ENCODE data around the gene CCDC187.

The CCDC187 gene

GRCh38 chr9:136225748-136226679, 77.9 kb downstream of the CCDC187 start:
- no peak for DNase-seq (ENCODE audit: low read depth, low spot score)

DNA sequence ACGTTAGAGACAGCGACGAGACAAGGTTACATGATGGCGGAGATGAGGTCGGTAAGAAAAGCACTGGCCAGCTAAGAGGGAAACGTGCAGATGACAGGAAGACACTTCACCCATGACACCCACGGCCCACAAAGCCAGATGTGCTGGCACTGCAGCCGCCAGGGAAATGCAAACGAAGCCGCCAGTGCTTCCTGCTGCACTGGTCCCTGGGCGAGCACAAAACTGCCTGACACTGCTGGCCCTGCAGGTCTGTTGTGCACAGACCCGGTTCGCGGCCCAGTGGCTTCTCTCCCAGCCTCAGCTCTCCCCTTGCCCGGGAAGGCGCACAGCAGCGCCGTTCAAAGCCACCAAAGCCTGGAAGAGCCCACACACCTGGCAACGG, 78.5 kb downstream of the CCDC187 start:
- no peak for DNase-seq (ENCODE audit: low read depth, low spot score)

DNA sequence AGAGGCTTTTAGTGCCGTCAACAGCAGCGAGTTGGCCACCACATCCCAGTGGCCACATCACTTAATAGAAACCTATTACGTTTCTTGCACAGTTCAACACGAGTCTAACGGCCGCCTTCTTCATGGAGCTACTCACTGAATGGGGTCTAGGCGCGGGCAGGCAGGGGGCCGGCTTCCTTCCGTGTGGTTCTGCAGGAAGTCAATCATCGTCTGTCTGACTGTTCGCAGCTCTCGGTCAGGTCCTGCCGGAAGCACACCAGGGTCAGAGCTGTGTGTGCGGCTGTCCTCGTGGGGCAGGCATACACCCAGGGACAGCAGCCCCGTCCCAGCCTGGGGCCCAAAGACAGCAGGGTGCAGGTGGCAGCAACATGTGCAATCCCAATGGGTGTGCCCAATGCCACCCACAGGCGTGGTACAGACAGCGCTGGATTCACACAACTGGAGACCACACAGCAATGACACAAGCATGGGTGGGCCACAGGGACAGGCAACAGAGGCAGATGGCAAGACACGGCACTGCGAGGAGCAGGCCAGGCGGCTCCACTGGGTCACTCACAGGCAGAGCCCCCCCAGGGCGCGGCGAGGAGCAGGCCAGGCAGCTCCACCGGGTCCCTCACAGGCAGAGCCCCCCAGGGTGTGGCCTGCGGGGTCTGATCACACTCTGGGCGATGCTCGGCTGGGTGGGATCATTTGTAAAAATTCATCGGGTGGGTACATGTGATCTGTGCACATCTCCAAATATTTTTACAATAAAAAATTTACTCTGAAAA, 79.8 kb downstream of the CCDC187 start:
- DNase-seq (ENCODE audit: low read depth, low spot score) = no peak

DNA sequence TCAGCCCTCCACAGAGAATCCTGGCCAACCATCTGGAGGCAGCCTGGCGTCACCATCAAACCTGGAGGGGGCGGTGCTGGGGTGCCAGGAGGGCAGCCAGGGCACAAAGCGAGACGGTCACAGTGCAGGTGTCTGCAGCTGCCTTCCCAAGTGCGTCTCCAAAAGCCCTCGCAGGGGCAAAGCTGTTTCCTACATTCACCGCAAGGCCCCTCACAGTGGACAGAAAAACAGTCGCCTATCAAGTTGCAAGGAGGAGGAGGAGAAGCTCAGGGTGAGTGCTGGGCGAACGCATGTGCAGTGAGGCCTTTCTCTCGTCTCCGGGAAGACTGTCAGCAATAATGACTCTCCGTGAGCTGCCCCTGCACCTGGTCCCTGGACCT, 81.0 kb downstream of the CCDC187 start:
- DNase-seq (ENCODE audit: low read depth, low spot score) = no peak

DNA sequence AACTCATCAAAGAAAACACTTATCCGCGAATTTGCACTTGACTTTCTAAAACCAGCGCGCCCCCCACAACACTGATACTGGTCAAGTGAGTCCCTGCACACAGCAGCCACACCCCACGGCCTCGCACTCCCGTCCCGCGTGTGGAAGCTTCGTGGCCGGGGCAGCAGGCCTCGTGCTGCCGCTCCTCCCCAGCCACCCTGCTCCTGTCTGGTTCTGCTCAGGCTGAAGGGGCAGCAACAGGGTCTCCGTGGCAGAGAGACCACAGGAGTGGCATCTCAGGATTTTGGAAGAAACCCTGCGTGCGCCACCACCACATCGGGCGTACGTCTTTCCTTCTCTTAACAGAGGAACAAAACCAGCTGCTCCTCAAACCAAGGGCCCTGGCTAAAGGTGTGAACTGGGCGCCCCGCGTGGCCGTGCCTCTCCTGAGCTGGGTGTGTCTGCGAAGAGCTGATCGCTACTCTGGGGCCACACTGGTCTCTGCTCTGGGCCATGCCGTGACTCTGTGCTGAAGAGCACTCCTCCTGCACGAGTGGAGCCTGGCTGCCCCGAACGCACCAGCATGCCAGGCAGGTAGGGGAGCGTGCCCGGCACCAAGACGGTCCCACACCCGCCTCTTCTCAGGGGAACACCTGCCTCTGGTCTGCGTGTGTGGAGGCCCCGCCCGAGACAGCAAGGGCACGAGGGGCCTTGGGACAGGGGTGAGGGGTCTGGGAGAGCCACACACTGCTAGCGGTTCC, 81.6 kb downstream of the CCDC187 start:
- no peak for DNase-seq (ENCODE audit: low read depth, low spot score)

DNA sequence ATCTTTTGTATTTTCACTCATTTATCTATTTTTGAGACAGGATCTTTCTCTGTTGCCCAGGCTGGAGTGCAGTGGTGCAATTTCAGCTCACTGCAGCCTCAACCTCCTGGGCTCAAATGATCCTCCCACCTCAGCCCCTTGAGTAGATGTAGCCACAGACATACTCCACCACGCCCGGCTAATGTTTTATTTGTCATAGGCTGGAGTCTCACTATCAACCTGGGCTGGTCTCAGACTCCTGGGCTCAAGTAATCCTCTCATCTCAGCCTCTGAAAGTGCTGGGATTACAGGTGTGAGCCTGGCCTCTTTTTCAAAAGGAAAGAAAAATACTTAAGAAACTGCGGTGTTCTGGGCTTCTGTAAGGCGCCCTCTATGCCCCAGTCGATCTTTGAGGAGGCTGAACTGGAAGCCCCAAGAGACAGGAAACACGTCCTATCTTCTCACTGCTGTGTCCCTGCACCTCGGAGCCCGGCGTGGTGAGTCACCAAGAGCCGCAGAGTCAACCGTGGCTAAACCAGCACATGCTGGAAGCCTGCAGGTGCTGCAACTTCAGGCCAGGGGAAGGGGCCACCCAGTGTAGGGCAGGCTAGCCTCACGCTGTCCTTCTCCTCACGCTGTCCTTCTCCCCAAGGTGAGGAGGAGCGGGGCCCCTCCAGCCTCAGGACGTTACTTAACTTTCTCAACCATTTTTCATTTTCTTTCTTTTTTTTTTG, 83.7 kb downstream of the CCDC187 start:
- no peak for DNase-seq (ENCODE audit: low read depth, low spot score)

GRCh38 chr9:136219276-136219675, 84.6 kb downstream of the CCDC187 start:
- no peak for DNase-seq (ENCODE audit: low read depth, low spot score)

DNA sequence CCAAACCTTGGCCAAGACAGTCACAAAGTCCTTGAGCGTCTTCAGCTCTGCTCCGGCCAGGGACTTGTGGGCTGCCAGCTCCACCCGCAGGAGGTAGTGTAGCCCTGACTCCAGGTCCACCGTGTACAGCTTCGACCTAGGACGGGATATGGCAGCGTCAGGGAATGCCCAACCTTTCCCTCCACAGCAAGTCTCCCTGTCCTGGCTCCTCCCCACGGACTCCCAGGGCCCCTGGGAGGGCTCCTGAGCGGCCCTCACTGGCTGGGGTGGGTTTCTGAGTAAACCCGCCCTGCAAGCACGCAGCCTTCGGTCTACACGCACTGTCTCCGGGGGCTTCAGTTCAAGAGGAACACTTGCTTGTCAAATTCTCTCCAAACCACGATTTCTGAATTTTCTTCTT, 85.2 kb downstream of the CCDC187 start:
- DNase-seq (ENCODE audit: low read depth, low spot score) = no peak

GRCh38 chr9:136218271-136218670, 85.6 kb downstream of the CCDC187 start:
- DNase-seq (ENCODE audit: low read depth, low spot score) = no peak

GRCh38 chr9:136216541-136217244, 87.2 kb downstream of the CCDC187 start:
- DNase-seq (ENCODE audit: low read depth, low spot score) = no peak

DNA sequence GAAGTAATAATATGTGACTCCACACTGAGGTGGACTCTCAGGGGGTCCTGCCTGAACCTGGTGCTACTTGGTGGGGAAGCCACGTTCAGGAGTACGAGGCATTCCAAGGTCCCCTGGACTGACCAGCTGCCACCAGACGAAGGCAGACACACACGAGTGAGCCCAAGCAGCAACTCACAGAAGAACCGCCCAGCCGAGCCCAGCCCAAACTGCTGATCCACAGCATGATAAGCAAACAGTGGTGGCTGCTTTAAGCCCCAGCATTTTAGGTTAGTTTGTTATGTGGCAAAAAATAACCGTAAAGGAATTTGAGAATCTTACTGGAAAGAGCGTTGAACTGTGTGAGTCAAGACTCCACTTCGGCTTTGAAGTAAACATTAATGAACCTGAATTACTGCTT, 90.2 kb downstream of the CCDC187 start:
- DNase-seq (ENCODE audit: low read depth, low spot score) = no peak

DNA sequence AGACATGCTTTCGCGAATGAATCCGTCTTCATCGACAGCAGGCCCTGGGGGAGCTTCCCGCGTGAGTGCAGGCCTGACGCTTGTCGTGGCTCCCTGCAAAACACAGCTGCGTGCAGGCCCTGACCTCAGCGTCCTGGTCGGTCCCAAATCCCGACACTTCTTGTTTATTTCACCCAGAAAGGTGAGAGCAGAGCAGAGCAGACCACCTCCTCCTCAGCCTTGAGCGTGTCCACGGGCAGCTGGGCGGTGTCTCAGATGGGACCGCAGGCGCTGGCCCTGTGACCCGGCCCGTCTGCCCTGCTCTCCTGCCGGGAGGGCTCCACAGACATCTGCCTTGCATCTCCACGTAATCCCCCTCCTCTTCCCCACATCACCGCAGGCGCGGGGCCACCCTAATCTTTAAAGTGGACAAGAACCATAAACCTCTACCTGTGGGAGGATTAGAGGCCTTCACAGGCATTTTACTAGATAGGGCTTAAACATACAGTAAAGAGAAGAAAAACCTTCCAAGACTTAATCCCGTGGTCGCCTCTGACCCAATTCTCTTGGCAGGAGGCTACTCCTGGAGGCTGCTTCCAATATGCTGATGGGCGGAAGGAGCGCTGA, 91.4 kb downstream of the CCDC187 start:
- DNase-seq (ENCODE audit: low read depth, low spot score) = no peak

GRCh38 chr9:136211441-136212344, 92.2 kb downstream of the CCDC187 start:
- no peak for DNase-seq (ENCODE audit: low read depth, low spot score)

DNA sequence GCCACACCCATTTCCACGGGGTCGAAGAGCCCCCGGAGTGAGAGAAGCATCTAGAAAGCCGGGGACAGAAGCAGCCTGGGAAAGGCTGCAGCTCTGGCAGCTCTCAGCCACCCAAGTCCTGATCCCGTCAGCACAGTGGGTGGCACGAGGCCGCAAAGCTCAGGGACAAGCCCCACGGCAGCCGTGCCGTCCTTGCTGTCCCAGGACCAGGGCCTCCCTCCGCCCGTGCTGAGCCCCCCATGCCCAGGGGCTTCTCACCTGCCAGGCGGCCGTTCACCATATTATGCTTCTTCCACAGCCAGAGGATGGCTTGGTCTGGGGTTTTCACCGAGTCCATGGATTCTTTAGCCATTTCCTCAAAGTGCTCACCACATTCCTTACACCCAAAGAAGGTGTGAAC, 92.9 kb downstream of the CCDC187 start:
- DNase-seq (ENCODE audit: low read depth, low spot score) = no peak

GRCh38 chr9:136210276-136210675, 93.6 kb downstream of the CCDC187 start:
- DNase-seq (ENCODE audit: low read depth, low spot score) = no peak

DNA sequence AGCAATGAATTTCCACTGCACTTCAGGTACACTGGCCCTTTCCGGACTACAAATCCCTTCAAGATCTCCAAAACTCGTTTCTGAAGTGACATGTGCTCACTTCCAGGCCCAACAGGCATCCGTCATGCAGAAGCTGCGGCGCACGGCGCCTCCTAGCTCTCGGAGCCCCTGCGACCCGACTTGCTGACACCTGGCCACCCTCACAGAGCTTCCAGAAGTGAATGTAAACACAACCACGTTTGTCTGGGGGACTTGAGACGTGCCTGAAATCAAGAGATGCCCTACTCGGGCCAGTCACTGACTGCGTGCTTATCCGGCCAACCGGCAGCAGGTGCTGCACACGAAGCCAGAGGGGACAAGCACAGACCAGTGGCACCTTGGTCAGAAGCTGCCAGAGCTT, 94.1 kb downstream of the CCDC187 start:
- DNase-seq (ENCODE audit: low read depth, low spot score) = no peak

- no peak for DNase-seq (ENCODE audit: low read depth, low spot score)
Observed at GRCh38 chr9:136209232-136209631, 94.7 kb downstream of the CCDC187 start.

DNA sequence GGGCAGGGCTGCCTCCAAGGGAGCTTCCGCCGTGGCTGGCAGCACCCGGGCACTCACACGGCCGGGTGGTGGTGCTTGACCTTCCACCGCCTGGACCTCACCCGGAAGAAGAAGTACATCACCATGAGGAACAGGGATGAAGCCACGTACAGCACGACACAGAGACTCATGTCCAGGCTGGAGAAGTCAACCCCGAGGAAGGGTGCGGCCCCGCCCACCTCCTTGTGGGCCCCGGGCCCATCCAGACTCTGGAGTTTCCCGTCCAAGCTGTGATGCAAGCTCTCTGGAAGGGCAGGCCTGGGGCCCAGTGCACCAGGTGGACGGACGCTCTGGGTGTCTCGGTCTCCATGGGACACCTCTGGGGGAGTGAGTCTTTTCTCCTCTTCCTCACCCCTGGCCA, 95.2 kb downstream of the CCDC187 start:
- DNase-seq (ENCODE audit: low read depth, low spot score) = no peak

DNA sequence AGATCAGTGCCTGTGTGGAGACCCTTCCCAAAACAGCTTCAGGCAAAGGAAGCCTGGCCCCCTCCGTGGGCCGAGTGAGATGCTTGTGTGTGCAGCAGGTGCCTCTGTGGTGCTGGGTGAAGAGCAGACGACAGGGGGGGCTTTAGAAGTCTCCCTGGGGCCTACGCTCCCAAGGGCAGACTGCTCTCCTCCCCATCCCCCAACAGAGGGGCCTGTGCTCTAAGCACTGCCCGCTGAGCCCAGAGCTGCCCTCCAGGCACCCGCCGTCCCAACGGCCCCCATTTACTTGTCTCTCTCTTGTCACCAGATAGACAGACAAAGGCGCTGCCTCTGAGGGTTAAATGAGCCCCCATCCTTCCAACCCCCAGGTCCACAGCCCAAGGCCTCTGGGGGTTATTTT, 96.3 kb downstream of the CCDC187 start:
- DNase-seq (ENCODE audit: low read depth, low spot score) = no peak

Data from brain pericyte (primary cell).